ENCODE measurements around the gene NOP14.

GRCh38 chr4:2961811-2962441, 1.3 kb downstream of the NOP14 start:
- TF ChIP-seq JUNB (IDR thresholded peaks at IDR 0.05) (no peak), POLR2A (IDR thresholded peaks at IDR 0.05; ENCODE audit: low read length) (no peak), CTCF (IDR thresholded peaks at IDR 0.05) (no peak), ZSCAN20 (CRISPR knock-in tag; IDR thresholded peaks at IDR 0.05) (no peak), EP300 (IDR thresholded peaks at IDR 0.05) (no peak)

Data from A549 (cell line).